HG02840 (cell line): ENCODE results near the gene EFCAB13.
A peak's percentile ranks its signal among the peaks of the same experiment; 100 is the strongest.

Experiments
- ATAC-seq: cut with Tn5 transposase; IDR thresholded peaks from one replicate; pipeline ENCODE4 v1.9.1; 2021; ENCODE audit warnings: mild to moderate bottlenecking, moderate library complexity, moderate number of reproducible peaks; ENCODE audit not compliant: unreplicated experiment, low FRiP score

EFCAB13 gene

DNA sequence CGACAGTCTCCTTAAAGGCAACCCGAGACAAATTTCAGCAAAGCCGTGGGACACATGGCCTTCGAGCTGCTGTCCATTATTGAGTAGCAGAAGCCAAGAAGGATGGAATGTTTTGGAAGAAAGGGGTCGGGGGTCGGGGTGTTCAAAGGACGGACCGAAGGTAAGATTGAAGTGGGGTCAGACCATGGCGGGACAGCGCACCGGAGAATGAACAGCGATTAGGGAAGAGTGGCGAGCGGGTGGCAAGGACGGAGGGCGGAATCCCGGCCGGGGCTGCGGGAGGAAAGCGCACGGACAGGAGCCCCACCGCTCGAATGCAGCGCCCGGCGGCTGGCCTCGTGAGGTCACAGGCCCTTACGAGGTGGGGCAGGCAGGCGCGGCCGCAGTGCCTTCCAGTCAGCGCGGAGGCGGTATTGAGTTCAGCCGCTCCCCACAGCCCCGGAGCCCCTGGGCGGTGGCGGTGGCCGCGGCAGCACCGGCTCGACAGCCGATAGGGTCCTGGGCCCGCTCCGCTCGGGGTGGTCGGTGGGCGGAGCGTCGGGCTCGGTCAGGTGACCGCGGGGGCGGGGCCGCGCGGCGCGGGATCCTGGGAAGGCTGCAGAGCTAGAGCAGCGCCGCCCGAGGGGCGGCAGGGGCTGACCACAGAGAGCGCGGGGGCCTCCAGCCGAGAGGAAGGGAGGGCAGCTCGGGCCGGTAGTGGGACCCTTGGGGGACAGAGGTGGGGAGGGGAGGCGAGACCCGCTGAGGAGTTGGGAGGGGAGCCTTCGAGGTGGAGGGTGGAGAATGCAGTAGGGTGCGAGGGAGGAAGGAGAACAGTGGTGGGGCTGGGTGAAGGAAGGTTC, at the start of gene EFCAB13:
Gene EFCAB13, plus strand, starts transcription at position 574 of the 842 bp plus-strand sequence. CDS start 4,399 bp downstream, outside the sequence.
- peak; percentile 82 for ATAC-seq

DNA sequence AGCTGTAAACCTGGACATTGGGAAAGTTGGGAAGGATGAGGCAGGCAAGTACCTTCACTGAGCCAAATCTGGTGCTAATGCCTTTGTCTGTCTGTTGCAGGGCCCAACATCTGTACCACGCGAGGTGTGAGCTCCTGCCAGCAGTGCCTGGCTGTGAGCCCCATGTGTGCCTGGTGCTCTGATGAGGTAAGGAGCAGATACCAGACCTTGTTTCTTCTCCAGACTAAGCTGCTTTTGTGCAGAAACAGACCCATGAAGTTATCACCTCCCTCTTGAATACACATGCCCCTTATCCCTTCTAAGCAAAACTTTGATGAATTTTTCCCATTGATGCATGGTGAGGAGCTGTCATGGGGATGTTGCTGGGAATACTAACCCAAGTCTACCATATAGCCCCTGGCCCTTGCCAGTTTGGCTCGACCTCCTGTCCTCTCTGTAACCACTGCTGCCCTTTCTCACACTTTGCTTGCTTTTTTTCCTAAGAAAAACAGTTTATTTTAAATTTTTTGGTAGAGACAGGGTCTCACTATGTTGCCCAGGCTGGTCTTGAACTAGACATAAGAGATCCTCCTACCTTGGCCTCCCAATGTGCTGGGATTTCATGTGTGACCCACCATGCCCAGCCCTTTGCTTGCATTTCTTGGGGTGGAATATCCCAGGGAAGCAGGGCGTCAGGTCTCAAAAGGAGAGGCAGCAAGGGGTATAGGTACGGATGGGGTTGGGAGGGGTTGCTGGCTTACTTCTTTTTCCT, 49.3 kb upstream of the EFCAB13 start:
- ATAC-seq, result no peak

DNA sequence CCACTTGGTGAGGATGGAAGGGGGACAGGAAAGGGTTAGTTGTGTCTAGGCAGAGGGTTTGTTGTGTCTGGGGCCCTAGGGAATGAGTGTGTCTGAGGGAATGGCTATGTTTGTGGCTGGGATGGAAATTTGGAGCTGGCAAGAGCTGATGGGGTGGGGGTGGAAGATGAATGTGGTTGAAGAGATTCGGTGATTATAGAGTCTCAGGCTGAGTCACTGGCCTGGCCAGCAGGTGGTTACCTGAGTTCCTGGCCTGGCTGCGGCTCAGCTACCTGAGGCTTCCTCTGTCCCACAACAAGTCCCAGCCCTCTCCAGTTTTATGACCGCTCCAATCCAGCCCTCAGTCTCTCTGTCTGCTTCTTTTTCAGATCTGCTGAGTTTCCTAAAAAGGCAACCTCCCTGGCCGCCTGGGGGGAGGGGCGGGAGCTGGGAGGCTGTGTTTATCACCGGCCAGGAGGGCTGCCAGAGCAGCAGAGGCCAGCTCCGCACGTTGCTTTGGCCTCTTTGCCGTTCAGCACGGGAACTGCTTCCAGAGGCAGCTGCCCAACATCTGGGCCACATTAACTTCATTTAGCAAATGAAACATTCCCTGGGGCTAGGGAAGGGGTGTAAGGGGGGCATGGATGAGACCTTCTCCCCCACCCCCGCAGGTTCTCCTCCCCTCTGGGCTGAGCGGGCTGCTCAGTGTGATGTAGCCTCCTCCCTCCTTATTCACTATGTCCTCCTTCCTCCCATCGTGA, 48.3 kb upstream of the EFCAB13 start:
- no peak for ATAC-seq

DNA sequence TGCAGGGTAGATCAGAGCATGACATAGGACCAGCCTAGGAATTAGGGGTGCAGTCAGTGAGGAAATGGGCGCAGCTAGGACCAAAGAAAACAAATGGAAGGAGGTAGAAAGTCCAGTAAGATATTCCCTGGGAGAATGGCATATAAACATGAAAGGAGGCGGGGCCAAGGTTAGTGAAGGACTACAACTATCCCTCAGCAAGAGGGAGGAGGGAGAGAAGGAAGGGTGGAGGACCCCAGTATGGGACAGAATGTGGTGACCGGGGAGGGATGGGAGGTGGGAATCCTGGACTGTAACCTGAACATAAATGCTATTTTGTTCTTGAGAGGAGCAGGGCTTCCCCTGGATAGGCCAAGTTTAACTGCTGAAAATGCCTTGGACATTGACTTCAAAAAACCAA, 47.3 kb upstream of the EFCAB13 start:
- no peak for ATAC-seq

- ATAC-seq, result no peak
Observed at GRCh38 chr17:47276868-47277267, 46.9 kb upstream of the EFCAB13 start.

- no peak for ATAC-seq
Observed at GRCh38 chr17:47277921-47278320, 45.8 kb upstream of the EFCAB13 start.

DNA sequence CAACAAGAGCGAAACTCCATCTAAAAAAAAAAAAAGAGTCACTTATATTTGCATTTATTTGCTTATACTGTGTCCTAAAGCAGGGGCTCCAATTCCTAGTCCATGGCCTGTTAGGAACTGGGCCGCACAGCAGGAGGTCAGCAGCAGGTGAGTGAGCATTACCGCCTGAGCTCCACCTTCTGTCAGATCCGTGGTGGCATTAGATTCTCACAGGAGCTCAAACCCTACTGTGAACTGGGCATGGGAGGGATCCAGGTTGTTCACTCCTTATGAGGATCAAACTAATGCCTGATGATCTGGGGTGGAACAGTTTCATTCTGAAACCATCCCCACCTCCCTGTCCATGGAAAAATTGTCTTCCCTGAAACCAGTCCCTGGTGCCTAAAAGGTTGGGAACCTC, 45.2 kb upstream of the EFCAB13 start:
- no peak for ATAC-seq

DNA sequence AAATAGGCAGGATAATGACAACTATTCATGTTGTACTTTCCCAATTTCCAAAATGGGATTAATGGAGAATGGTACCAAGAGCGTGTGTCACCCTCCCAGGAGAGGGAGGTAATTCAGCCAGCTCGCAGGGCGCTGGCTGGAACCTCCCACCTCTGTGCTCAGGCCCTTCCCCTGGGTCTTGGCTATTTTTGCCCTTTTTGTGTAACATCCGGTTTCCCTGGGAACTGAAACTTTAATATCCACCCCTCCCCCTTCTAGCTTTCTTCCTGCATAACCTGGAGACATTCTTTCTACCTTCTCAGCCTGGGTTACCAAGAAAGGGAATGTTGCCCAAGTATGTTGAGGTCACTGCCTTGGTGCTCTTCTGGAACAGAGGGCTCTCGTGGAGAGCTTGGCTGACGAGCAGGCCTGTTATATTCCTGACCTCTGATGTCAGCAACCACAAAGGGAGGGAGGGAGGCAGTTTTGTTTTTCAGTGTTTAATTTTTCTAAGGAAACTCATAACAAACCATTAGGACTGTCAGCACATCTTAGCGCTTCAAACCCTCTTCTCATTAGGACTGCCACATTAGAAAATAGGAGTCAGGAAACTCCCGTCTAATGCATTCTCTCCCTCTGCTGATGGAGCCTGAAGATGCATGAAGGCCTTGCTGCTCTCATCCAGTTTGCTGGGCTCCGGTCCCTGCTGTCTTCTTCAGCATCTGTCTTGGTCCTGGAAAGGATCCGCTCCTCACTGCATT, 44.5 kb upstream of the EFCAB13 start:
- peak; percentile 65 for ATAC-seq

DNA sequence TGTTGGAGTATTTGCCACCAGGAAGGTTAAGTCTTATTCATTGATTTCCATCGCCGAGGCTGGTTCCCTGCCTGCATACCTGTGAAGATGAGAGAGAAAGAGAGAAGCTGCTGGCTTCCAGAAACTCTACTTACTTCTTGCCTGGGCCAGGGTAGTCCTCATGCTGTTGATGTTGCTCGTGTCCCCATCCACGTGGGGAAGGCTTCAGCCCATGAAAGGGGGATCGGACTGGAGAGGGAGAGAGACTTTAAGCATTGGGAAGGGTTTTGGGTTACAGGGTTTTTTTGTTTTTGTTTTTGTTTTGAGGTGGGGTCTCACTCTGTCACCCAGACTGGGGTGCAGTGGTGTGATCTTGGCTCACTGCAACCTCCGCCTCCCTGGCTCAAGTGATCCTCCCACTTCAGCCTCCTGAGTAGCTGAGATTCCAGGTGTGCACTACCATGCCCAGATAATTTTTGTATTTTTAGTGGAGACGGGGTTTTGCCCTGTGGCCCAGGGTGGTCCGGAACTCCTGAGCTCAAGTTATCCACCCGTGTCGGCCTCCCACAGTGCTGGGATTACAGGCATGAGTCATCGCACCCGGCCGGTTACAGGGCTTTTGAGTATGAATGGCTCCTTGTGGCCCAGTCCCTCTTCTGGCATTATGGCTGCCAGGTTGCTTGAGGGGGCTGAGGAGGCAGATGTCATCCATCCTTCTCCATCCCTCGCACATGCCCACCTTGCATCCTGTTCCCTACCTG, 43.5 kb upstream of the EFCAB13 start:
- ATAC-seq, result no peak

- ATAC-seq, result no peak
Observed at GRCh38 chr17:47281216-47281615, 42.5 kb upstream of the EFCAB13 start.

DNA sequence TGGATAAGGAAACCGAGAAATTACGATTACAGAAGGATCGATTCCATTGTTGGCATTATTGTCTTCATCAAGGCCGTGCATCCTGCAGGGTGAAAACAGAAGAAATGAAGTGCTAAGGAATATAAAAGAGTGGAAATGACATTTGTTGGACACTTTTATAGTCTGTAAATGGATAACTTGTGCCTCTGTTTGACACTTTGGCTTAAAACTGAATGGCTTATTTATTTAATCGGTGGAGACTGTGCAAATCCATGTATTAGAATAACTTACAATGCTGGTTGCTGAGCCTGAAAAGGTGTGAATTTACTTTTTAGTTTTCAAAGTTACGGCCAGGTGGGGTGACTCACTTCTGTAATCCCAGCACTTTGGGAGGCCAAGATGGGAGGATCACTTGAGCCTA, 38.8 kb upstream of the EFCAB13 start:
- ATAC-seq, result no peak

GRCh38 chr17:47286198-47286914, 37.4 kb upstream of the EFCAB13 start:
- ATAC-seq, result peak; percentile 55

DNA sequence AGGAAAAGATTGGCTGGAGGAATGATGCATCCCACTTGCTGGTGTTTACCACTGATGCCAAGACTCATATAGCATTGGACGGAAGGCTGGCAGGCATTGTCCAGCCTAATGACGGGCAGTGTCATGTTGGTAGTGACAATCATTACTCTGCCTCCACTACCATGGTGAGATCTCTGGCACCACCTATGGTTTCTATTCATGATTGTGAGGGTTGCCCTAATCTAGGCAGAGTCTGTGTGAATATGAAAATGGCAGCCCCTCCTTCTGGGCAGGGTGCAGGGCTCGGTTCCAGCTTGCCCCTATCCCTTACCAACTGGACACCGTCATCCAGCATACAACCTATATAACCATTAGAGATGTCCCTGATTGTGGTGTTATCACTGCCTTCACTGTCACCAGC, 36.7 kb upstream of the EFCAB13 start:
- no peak for ATAC-seq

GRCh38 chr17:47287639-47288038, 36.1 kb upstream of the EFCAB13 start:
- ATAC-seq, result no peak

GRCh38 chr17:47288531-47289116, 35.1 kb upstream of the EFCAB13 start:
- no peak for ATAC-seq

DNA sequence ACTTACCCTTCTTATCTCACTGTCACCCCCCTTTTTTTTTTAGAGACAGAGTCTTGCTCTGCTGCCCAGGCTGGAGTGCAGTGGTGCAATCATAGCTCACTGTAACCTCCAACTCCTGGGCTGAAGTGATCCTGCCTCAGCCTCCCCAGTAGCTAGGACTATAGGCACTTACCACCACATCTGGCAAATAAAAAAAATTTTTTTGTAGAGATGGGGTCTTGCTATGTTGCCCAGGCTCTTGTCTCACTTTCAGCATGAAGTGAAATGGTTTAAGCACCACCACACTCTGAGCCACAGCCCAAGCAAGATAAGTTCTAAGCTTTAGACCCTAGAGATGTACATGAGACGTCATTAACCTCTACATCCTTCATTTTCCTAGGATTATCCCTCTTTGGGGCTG, 34.5 kb upstream of the EFCAB13 start:
- ATAC-seq, result no peak

DNA sequence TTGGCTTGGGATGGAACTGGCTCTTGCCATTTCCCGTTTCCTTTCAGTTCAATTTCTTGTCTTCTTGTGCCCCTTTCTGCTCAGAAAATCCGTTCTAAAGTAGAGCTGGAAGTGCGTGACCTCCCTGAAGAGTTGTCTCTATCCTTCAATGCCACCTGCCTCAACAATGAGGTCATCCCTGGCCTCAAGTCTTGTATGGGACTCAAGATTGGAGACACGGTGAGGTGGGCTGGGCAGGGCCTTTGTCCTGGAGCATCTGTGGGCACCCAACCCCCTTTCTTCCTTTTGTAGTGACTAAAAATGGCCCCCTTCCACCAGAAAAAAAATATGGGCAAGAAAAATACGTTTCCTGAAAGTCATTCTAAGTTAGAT, 32.9 kb upstream of the EFCAB13 start:
- no peak for ATAC-seq

DNA sequence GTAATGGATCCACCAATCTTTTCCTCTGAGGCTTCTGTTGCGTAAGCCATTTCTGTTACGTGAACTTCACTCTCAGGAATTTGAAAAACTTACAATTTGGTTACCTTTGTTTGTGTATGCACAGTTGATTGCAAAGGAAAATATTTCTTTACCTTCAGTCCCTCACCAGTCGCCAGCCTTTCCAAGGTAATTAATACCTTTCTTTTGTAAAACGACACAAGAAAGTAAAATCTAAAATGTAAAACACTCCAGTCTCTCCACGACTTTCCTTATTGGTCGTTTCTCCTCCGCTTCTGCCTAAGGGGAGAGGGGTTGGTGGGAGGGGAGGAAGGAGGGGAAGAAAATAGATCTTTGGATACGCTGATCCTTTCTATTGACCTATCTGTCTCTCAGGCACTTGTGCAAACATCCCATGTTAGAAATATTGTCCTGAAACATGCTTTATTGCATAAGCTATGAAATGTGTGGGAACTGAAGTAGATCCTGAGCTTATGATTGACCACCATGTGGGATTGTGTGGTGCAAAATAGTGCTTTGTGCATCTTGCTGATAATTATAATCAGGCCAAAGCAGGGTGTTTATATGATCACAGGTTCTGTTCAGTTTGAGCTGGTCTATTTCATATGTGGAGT, 32.4 kb upstream of the EFCAB13 start:
- ATAC-seq, result no peak
